NCI-H2171 treated with DMSO at 0.1 percent for 48 hours (cell line): Measurements from ENCODE around the gene CUEDC1.

ENCODE experiments used
- DNase-seq: peaks from one replicate; lab custom pipeline; 2025; lab: John Stamatoyannopoulos, UW

The CUEDC1 gene, protein sequence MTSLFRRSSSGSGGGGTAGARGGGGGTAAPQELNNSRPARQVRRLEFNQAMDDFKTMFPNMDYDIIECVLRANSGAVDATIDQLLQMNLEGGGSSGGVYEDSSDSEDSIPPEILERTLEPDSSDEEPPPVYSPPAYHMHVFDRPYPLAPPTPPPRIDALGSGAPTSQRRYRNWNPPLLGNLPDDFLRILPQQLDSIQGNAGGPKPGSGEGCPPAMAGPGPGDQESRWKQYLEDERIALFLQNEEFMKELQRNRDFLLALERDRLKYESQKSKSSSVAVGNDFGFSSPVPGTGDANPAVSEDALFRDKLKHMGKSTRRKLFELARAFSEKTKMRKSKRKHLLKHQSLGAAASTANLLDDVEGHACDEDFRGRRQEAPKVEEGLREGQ

DNA sequence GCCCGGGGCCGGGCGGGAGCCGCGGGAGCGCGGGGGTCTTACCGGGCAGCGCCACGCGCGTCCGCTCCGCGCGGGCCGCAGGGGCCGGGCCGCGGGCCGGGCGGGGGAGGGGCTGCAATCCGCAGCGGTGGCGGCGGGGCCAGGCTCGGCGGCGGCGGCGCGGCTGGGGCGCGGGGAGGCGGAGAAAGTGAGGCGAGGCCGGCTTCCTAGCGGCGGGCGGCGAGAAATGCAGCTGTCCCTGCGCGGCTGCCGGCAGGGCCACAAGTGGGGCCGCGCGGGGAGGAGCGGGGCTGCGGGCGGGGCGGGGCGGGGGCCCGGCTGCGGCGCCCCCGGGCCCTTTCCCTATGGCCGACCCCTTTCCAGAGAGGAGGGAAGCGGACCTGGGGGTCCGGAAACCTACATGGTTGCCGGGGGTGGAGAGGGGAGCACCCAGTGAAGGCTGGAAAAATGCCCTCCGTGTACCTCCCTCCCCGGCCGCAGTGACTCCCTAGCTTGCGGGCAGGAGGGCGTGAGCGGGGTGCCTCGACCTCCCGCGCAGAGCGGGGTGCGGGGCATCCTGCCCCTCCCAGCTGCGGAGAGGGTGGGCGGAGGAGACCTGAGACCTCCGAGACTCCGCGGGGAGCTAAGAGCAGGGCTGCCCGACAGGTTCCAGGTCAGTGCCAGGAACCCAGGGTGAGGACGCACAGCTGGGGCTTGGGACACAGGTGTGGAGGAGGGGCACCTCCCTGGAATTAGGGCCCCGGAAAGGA lies at the start of gene CUEDC1:
Gene CUEDC1, minus strand, starts transcription at position 230 of the 749 bp plus-strand sequence. CDS start 69,848 bp downstream, outside the sequence.
- peak; percentile 59 for DNase-seq

DNA sequence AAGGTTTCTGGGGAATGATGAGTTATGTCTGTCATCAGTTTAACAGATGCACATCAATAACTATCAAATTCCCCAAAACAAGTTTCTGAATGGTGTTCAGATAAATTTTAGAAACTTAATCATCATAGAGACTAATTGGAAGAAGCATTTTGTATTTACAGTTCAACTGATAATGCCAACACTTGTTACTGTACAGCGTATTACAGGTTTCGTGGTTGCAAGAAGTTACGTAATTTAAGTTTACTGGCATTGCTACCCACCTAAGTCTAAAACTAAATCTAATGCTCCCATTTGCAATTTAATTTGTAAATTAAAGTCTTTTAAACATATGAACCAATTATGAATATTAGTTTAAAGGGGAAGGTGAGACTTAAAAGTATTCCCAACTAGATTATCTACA lies 48.8 kb upstream of the CUEDC1 start:
- no peak for DNase-seq

DNA sequence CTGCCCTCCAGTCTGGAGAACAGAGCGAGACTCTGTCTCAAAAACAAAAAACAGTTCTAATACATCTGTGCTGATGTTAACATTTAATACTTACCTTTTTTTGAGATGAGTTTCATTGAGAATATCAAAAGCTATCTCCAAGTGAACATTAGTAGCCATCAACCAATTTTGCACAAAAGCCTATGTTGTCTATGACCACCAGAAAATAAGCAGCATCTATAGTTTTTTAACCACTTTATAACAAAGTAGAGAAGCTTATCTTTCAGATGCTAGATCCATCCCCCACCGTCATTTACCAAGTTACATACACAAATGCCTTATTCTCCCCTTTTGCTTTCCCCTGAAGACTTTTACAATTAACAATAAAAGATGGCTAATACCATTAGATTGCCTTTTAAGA lies 47.8 kb upstream of the CUEDC1 start:
- no peak for DNase-seq

DNA sequence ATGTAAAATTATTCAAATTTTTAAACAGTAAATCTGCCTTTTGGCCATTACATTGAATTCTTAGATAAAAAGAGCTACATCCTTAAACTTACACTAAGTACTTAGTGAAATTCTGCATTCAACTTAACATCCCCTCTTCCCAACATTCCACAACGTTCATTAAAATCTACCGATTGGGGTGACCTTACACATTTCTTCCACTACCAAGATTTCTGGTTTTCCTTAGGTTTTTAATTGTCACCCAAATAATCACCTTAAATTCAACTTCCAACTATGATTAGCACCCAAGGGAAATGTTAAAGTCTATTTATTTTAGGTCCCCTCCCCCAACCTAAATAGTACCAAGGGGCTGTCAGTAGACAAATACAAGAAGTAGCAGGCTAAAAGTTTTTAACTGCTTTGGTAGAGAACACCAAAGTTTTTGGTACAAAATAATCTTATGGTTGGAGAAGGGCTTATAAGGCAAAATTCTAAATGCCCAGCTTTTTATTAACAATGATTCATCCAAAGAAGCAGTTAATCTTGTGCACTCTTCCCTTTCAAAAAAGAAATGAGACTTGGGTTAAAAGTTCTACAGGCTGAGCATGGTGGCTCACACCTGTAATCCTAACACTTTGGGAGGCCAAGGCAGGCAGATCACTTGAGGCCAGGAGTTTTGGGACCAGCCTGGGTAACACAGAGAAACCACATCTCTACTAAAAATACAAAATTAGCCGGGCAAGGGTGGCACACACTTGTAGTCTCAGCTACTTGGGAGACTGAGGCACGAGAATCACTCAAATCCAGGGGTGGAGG lies 47.1 kb upstream of the CUEDC1 start:
- no peak for DNase-seq

DNA sequence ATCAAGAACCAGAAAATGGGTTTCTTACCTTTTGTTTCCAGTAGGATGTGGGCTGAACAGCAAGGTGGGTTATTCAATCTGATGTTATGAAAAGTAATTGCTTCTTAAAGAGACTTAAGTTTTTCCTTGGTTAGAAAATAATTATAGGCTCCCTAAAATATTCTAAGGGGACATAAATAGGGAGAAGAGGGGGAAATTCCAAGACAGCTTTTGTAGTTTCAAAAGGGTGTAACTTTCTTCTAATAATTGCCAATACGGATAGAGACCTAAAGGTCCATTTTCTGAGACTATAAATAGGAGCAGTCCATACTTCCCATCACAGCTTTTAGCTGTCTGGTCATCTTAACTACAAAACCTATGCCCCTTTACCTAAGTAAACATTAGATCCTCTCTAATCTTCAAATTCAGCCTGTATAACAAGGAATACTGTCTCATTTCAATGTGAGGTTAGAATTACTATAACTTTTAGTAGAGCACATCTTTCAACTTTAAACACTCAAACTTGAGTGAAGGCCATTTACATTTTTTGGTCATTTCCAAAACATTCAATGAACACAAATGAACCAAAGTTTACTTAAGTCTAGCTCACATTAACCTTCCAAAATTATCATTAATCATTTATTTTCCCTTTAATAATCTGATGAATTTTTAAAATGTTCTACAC lies 46.4 kb upstream of the CUEDC1 start:
- no peak for DNase-seq

DNA sequence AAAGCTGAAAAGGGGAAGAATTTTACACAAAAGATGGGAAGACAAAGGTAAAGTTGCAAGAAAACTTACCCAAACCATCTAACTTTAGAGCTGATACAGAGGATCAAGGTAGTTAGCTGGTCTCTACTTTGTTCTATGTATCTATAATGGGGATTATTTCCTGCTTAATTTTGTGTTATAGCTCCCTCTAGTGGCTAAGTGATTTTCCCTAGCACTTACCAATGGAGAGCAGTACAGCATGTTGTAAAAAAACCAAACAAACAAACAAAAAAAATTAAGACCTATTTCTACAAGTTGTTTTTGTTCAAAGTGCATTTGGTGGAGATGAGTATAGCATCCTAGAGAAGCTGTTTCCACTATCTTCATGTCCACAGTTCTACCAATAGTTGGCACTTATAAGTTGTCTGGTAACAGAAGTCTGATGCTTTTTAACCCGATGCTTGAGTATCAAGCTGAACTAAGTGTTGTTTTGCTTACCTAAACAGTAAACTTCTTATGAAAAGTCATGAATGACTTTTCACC lies 44.3 kb upstream of the CUEDC1 start:
- DNase-seq, result peak; percentile 88

DNA sequence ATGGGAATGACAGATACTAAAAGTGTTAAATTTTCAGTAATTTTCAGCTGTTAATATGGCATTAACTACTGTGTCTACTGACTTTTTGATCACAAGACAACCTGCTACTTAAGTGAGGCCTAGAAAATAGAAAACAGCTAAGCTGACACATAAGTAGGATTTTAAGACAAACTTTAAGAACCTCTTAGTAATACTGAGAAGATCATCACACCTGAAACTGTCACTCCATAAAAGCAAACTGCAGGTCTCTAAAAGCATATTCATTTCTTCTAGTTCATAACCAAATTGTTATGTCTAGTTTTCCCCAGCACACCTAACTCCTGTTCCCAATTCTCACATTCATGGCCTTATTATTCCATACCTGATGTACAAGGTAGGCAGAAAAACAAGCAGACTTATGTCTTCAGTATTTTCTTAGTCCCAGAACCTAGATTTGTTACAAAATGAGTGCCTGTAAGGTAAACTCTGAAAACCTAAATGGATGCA lies 43.8 kb upstream of the CUEDC1 start:
- no peak for DNase-seq

DNA sequence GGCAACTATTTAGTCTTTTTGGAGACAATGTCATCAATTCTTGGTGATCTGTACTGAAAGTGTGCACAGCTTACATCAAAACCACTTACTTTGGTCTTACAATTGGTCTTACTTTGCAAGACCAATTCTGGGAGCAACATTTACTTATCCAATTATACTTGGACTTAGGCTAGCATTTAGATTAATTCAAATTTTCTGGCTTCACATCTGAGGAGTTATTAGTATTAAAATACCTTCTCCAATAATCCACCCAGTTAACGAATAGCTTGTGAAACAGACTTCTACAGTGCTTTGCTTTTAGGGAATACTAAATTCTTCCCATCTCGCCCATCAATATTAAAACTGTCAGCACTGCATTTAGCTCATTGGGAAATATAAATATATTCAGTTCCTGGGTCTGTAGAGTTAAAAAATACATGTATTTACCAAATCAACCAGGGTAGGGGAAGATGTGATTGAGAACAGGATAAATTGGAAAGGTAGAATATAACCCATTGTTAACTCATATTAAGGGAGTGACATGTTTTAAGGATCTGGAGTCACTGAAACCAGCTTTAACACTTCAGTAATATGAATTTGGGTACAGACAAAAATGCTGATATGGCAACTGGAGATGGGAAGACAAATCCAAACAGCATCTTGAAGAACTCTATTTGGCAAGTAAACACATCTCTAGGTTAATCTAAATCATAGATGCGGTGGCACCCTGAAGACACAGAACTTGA lies 42.0 kb upstream of the CUEDC1 start:
- no peak for DNase-seq

DNA sequence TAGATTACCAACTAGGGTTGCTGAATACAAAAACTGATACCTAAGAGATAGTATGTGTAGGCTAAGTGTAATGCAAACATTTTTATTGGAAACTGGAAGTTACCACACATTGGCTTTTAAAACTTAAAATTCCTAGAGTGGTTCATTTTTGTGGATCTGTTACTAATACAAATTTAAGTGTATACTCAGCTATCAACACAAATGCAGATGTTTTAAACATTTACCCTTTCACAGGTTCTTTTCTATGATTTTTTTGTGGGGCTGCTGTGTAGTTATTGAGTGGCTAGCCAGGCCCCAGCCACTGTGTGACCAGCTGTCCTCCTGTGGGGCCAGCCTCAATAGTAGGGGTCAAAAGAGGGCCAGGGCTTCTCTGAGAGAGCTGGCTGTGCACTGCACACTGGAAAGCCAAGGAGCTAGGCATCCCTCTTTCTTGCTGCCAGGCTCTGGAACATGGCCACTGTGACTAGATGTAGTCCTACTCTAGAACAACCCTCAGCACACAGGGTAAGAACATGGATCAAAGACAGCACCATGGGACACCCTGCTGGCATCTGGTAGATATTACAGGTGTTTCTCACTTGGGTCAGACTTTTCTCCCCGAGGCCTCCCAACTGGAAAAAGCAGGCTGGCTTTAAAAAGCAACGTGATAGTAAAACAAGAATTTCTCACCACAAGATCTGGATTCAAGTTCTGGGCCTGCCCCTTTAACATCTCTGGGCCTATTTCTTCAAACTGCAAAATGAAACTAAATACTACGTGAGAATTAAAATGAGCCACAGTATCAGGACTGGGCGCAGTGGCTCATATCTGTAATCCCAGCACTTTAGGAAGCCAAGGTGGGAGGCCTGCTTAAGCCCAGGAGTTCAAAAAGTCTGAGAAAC lies 40.1 kb upstream of the CUEDC1 start:
- peak; percentile 94 for DNase-seq

DNA sequence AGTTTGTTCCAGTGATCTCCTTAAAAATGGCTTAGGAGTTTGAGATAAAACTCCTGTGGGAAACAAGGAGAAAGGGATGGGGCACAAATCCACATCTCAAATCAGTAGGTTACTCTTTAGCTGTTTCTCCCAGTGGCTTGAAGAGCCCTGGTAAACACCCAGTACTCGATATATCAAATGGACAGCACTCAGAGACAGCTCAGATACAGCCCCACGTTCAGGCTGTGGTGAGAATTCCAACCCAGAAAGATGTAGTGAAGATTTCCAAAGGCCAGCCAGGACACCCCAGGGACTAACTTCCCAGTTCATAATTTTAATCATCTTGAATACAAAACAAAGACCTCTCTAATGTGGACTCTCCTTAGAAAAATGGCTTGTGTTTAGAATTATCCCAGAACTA lies 39.2 kb upstream of the CUEDC1 start:
- DNase-seq, result no peak

DNA sequence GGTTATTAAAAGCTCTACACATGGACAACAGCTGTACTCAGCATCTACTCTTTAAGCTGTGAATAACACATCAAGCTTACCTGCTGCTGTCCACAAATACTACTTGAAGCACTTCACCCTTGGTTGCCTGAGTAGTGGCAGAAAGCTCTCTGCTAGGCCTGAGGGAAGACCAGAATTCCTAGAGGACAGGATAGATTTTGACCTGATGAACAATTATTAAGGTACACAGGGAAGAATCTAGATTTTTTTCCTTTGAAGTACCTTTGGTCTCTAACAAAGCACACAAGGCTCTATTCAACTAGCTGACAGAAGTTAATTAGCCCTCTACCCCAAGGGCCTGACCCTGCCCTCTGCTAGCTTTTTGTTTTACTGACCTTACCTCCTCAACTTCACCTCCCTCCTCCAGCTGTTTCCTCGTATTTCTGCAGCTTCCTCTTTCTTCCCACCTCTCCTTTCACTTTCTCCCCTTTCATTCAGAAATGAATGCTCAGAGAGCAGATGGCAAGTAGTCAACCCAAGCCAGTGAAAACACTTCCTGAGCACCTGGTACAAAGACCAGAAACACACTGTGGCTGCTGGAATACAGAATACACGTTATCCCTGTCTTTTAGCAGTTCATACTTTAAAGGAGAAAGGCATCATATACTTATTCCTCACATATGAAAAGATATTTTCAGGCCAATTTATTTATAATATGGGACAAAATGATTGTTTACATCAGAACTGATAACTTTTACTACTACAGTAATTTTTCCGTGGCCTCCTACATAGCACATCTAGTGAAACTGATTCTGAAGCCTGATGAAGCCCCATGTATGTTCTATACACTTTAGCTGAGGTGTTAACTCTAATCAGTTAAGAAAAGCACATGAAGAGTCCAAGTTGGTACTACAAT lies 38.5 kb upstream of the CUEDC1 start:
- peak; percentile 91 for DNase-seq

DNA sequence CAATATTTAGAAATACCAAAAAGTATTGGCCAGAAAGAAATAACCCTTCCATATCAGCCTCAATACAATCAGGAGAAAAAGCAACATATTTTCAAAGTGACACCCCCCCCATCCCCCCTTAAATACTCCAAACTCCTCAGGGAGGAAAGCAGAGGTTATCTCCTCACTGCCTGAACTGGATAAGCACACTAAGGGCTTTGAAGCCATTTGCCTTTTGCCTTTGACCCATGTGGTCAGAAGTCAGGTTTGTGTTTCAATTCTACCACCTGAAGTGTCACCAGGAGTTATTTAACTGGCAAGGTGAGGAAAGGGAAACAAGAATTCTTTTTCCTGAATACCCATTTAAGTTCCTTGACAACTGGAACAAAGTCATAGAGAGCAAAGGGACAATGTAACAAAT lies 36.3 kb upstream of the CUEDC1 start:
- no peak for DNase-seq

DNA sequence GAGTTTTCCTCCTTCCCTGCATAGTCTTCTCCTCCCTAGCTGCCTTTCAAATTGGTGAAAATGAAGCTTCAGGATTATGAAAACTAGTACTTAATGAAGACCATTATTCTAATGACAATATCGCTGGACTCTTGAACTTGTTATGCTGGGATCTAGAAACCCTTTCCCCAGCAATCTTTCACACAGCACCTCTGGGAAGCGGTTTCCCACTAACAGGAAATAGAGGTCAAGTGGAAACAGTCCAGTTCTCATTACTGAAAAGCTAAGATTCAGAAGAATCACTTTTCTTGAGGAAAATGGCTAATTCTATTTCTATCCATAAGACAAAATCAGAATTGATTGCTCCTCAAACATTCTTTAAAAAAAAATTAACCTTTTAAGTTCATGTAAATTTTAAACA lies 34.8 kb upstream of the CUEDC1 start:
- DNase-seq, result no peak

DNA sequence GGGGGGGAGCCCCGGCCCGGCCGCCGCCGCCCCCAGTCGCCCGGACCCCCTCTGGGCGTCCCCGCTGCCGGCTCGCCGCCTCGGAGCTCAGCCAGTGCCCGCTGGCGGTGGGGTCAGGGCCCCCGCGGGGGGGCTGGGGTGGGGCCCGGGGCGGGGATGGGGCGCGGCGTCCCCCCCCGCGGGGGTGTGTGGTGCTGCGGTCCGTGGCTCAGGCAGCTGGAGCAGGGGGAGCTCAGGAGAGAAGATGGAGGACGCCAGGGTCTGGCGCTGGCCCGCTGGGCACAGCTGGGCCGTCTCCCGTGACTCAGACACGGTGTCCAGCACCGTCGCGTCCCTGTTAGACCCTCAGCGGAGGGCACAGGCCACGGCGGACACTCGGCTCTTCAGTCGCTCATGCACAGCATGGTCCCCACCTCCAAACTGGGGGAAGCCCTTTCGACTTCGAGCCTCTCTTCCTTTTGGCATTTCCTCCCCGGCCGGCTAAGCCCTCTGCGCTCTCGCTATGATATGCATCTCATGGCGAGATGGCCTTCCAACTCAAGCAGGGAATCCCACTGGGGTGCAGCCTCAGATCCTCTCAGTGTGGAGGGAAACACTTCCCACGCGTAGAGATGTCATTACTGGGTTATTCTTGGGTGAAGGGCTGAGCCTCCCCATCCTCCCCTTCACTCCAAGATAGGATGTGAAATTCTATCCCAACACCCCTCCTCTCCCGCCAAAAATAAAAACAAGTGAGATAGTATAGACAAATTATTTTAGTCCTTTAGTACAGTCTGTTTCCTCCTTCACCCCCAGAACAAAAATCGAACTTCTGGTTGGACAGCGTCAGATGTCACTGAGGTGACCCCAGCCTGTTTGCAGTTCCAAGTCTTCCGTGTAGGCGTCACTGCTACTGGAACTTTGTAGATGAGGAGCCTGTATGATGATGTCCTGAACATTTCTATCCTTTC lies 33.4 kb upstream of the CUEDC1 start:
- DNase-seq, result peak; percentile 76

DNA sequence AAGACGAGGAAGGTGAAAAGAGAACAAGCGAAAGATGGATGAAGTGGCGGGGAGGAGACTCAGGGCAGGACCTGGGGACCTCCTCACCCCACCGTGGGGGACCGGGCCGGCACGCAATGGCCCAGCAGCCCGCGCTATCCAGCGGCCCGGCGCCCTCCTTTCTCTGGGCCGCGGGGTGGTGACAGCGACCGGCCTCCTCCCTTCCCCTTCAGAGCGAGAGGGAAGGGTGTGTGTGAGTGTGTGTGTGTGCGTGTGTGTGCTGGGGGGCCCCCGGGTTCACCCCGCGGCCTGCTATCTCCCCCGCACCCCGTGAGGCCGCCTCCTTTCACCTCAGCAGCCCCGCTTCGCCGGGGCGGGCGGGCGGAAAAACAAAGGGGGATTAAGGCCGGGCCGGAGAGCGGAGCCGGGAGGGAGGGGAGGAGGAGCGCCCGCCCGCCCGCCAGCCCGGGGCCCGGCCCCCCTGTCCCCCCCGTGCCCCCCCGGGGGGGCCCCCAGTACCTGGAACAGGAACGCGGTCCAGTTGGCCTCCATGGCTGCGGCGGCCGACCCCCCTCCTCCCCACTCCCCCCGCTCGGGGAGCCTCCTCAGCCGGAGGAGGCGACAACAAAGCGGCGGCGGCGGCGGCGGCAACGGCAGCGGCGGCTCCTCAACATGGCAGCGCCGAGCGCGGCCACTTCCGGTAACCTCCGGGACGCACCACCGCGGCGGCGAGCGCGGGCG lies 32.5 kb upstream of the CUEDC1 start, which contains the start of gene VEZF1:
Gene VEZF1, minus strand, starts transcription at position 674 of the 720 bp plus-strand sequence. Its CDS starts 143 bp downstream, at position 531.
- DNase-seq, result peak; percentile 78

DNA sequence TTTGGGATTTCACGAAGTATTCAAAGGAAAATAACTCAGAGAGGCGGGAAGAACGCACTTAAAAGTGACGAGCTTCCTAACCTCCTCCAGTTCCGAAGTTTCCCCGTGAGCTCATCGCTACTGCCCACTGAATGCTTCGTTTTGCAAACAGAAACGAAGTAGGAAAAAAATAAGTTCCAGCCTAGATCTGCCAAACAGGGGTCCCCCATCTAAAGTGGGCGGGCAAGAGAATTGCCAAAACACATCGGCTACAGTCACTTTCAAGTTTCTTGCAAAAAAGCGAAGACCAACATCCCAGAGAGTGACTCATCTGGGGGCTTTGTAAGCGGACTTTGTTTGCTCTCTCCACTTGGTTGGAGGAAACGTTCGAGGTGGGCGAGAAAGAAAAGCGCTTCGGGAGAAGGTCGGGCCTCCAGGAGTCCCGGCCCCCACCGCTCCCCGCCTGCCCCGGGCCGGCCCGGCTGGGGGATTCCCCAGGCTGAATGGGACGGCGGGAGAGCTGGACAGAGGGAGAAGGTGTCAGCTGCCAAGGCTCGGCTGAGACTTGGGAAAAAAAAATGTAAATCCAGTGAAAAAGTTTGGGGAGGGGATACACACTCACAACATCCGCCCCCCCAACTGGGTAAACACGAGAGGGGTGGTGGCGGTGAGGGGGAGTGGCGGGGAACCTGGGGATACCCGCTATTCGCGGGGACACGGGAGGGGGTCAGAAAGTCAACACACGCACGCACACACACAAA lies 31.8 kb upstream of the CUEDC1 start:
- peak; percentile 70 for DNase-seq
